ENCODE data around the gene MAN1C1.

DNA sequence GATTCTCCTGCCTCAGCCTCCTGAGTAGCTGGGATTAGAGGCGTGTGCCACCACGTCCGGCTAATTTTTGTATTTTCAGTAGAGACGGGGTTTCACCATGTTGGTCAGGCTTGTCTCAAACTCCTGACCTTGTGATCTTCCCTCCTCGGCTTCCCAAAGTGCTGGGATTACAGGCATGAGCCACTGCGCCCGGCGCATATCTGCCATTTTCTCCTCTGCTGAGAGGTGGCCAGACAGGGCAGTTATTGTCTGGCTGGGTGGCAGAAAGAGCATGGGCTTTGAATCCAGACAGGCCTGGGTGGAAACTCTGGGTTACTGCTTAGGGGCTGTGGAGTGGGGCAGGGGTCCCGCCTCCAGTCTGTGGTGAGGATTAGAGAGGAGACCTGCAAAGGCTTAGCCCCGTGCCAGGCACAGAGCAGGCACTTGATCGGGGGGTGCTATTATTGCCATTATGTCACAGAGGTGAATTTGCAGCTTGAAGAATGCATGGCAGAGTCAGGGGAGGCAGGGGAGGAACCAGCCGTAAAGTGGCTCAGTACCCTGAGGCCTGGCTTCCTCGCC is 73.9 kb downstream of the MAN1C1 start:
- TF ChIP-seq, protein P1, sequence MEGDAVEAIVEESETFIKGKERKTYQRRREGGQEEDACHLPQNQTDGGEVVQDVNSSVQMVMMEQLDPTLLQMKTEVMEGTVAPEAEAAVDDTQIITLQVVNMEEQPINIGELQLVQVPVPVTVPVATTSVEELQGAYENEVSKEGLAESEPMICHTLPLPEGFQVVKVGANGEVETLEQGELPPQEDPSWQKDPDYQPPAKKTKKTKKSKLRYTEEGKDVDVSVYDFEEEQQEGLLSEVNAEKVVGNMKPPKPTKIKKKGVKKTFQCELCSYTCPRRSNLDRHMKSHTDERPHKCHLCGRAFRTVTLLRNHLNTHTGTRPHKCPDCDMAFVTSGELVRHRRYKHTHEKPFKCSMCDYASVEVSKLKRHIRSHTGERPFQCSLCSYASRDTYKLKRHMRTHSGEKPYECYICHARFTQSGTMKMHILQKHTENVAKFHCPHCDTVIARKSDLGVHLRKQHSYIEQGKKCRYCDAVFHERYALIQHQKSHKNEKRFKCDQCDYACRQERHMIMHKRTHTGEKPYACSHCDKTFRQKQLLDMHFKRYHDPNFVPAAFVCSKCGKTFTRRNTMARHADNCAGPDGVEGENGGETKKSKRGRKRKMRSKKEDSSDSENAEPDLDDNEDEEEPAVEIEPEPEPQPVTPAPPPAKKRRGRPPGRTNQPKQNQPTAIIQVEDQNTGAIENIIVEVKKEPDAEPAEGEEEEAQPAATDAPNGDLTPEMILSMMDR (IDR thresholded peaks at IDR 0.05; ENCODE audit: insufficient read depth, low read length, poor library complexity, severe bottlenecking) = no peak
- no peak for TF ChIP-seq EZH2phosphoT487 (conservative IDR thresholded peaks at IDR 0.05; ENCODE audit: low read length)
